Stomach smooth muscle (tissue), 2 donors: ENCODE measurements around the gene STRA8.

Experiments used
- H3K27ac ChIP-seq: one replicate; pipeline ENCODE4 v1.7.0; 2013; ENCODE audit warnings: mild to moderate bottlenecking, low read length, inconsistent platforms
- H3K27me3 ChIP-seq, 2 donors: one replicate each; pipeline ENCODE4 v1.7.0; 2013; ENCODE audit warnings: low read length in 2 of 2; ENCODE audit not compliant: insufficient read depth in 2 of 2, control insufficient read depth in 1 of 2
- H3K36me3 ChIP-seq, 2 donors: one replicate each; pipeline ENCODE4 v1.7.0; 2013; ENCODE audit warnings: low read length in 2 of 2; ENCODE audit not compliant: control insufficient read depth in 2 of 2, insufficient read depth in 2 of 2
- H3K4me1 ChIP-seq: one replicate; pipeline ENCODE4 v1.7.0; 2013; ENCODE audit warnings: low read length; ENCODE audit not compliant: control insufficient read depth, insufficient read depth
- H3K4me3 ChIP-seq, 2 donors: one replicate each; pipeline ENCODE4 v1.7.0; 2013; ENCODE audit warnings: low read length in 2 of 2
- H3K9ac ChIP-seq, 2 donors: one replicate each; pipeline ENCODE4 v1.7.0; 2013; ENCODE audit warnings: low read length in 2 of 2, mild to moderate bottlenecking in 1 of 2
- H3K9me3 ChIP-seq, 2 donors: one replicate each; pipeline ENCODE4 v1.7.0; 2013; ENCODE audit warnings: low read length in 2 of 2; ENCODE audit not compliant: control insufficient read depth in 2 of 2
- donor health status: healthy.
- donor health status: Pancreatic carcinoma.

The STRA8 gene

GRCh38 chr7:135233570-135233969, at the start of gene STRA8:
Gene STRA8 (plus strand): TSS chr7:135233838. CDS start chr7:135240525, 6,687 bp downstream.
- Histone ChIP-seq H3K27ac (no peak within 1 kb of the TSS), H3K27me3 (peaks cover 0 to 2% of the 10 kb centered on the region in 2 donors), H3K36me3 (no peaks in the 10 kb centered on the region), H3K4me3 (no peak within 1 kb of the TSS), H3K9me3 (no peaks in the 10 kb centered on the region), H3K9ac (no peak within 1 kb of the TSS), H3K4me1 (no peaks in the 10 kb centered on the region)

GRCh38 chr7:135184254-135184841, 49.3 kb upstream of the STRA8 start:
- H3K36me3 ChIP-seq, result peaks cover 30 to 45% of the 10 kb centered on the region in 2 donors

GRCh38 chr7:135185471-135186260, 48.0 kb upstream of the STRA8 start:
- Histone ChIP-seq H3K27me3 (no peaks in the 10 kb centered on the region), H3K4me1 (no peaks in the 10 kb centered on the region), H3K36me3 (peaks cover 37 to 49% of the 10 kb centered on the region in 2 donors), H3K9ac (no peak overlapping the region), H3K27ac (no peak overlapping the region), H3K4me3 (no peak overlapping the region), H3K9me3 (peaks cover 0 to 8% of the 10 kb centered on the region in 2 donors)

More at GRCh38 chr7:135184254-135184841, 49.3 kb upstream of the STRA8 start:
- H3K4me3 ChIP-seq, result no peak overlapping the region
- H3K9me3 ChIP-seq, result peaks cover 0 to 13% of the 10 kb centered on the region in 2 donors
- no peak overlapping the region for H3K27ac ChIP-seq
- H3K9ac ChIP-seq, result no peak overlapping the region
- H3K27me3 ChIP-seq, result no peaks in the 10 kb centered on the region
- H3K4me1 ChIP-seq, result no peaks in the 10 kb centered on the region

- Histone ChIP-seq H3K36me3 (peaks cover 37 to 51% of the 10 kb centered on the region in 2 donors), H3K4me3 (no peak overlapping the region), H3K27me3 (no peaks in the 10 kb centered on the region), H3K9ac (no peak overlapping the region), H3K27ac (no peak overlapping the region), H3K9me3 (peaks cover 0 to 8% of the 10 kb centered on the region in 2 donors), H3K4me1 (no peaks in the 10 kb centered on the region)
Measured at GRCh38 chr7:135186261-135186540, 47.4 kb upstream of the STRA8 start.

GRCh38 chr7:135186841-135187253, 46.8 kb upstream of the STRA8 start:
- H3K27ac ChIP-seq, result no peak overlapping the region
- no peak overlapping the region for H3K4me3 ChIP-seq
- H3K36me3 ChIP-seq, result peaks cover 37 to 51% of the 10 kb centered on the region in 2 donors
- H3K9me3 ChIP-seq, result peaks cover 0 to 3% of the 10 kb centered on the region in 2 donors
- no peaks in the 10 kb centered on the region for H3K4me1 ChIP-seq
- H3K9ac ChIP-seq, result no peak overlapping the region
- H3K27me3 ChIP-seq, result no peaks in the 10 kb centered on the region

- peaks cover 48 to 53% of the 10 kb centered on the region in 2 donors for H3K36me3 ChIP-seq
Measured at GRCh38 chr7:135188298-135188984, 45.2 kb upstream of the STRA8 start.

GRCh38 chr7:135189221-135189662, 44.4 kb upstream of the STRA8 start:
- no peak overlapping the region for H3K27ac ChIP-seq
- H3K36me3 ChIP-seq, result peaks cover 46 to 53% of the 10 kb centered on the region in 2 donors
- no peaks in the 10 kb centered on the region for H3K27me3 ChIP-seq
- peaks cover 6% of the 10 kb centered on the region for H3K4me1 ChIP-seq
- no peak overlapping the region for H3K9ac ChIP-seq
- no peak overlapping the region for H3K4me3 ChIP-seq
- H3K9me3 ChIP-seq, result no peaks in the 10 kb centered on the region

More at GRCh38 chr7:135188298-135188984, 45.2 kb upstream of the STRA8 start:
- Histone ChIP-seq H3K9ac (no peak overlapping the region), H3K4me1 (peaks cover 3% of the 10 kb centered on the region), H3K4me3 (no peak overlapping the region), H3K9me3 (no peaks in the 10 kb centered on the region), H3K27me3 (no peaks in the 10 kb centered on the region), H3K27ac (no peak overlapping the region)

- Histone ChIP-seq H3K4me3 (no peak overlapping the region), H3K4me1 (peaks cover 9% of the 10 kb centered on the region), H3K36me3 (peaks cover 46 to 53% of the 10 kb centered on the region in 2 donors), H3K9ac (no peak overlapping the region), H3K9me3 (no peaks in the 10 kb centered on the region), H3K27me3 (no peaks in the 10 kb centered on the region), H3K27ac (no peak overlapping the region)
Measured at GRCh38 chr7:135189961-135190360, 43.7 kb upstream of the STRA8 start.

- Histone ChIP-seq H3K9ac (no peak overlapping the region), H3K27ac (no peak overlapping the region), H3K36me3 (peaks cover 45 to 49% of the 10 kb centered on the region in 2 donors), H3K4me1 (peaks cover 9% of the 10 kb centered on the region), H3K27me3 (no peaks in the 10 kb centered on the region), H3K4me3 (no peak overlapping the region), H3K9me3 (no peaks in the 10 kb centered on the region)
Measured at GRCh38 chr7:135190703-135191102, 42.9 kb upstream of the STRA8 start.

- Histone ChIP-seq H3K27ac (no peak overlapping the region), H3K4me3 (no peak overlapping the region), H3K4me1 (peaks cover 9% of the 10 kb centered on the region), H3K9ac (no peak overlapping the region), H3K36me3 (peaks cover 38 to 51% of the 10 kb centered on the region in 2 donors), H3K9me3 (no peaks in the 10 kb centered on the region), H3K27me3 (no peaks in the 10 kb centered on the region)
Measured at GRCh38 chr7:135192914-135193536, 40.6 kb upstream of the STRA8 start.
